Gastrocnemius medialis (tissue), 4 donors: ENCODE measurements around the gene PRRC2B. TPM values are rescaled to one million over a fixed set of nuclear protein-coding genes. Genes with fewer than 3 reads are reported as not detected.
A peak's percentile ranks its signal among the peaks of the same experiment; 100 is the strongest.
"Not testable (repeated sequence)": the region's sequence is repeated elsewhere in the genome, so short reads cannot be mapped to it uniquely, and the experiment has no call there.

Experiments
- ATAC-seq, 2 donors: fragments of 150-250 bp; one replicate each; pipeline ENCODE4 v1.9.1; 2016
- DNase-seq, 2 donors: peaks; one replicate each; pipeline ENCODE4 v3.0.0-alpha.2; 2019
- H3K27ac ChIP-seq, 4 donors: fragments of 200-600 bp; sonication (generic); 1 replicate in 1 of 4; 2 replicates in 3 of 4; pipeline ENCODE4 v1.5.1; 2016 to 2018; ENCODE audit warnings: mild to moderate bottlenecking in 2 of 4, moderate library complexity in 1 of 4
- H3K27me3 ChIP-seq, 3 donors: fragments of 200-600 bp; sonication (generic) in 2 of 3; 1 replicate in 1 of 3; 2 replicates in 2 of 3; pipeline versions ENCODE4 v1.5.1 to v1.6.0; 2016 to 2019; ENCODE audit warnings: mild to moderate bottlenecking in 1 of 3, moderate library complexity in 1 of 3
- H3K36me3 ChIP-seq, 2 donors: fragments of 200-600 bp; sonication (generic) in 1 of 2; one replicate each; pipeline ENCODE4 v1.5.1; 2017 to 2018
- H3K4me1 ChIP-seq, 2 donors: fragments of 200-600 bp; sonication (generic) in 1 of 2; one replicate each; pipeline ENCODE4 v1.5.1; 2016 to 2017; ENCODE audit warnings: mild to moderate bottlenecking in 2 of 2
- H3K4me3 ChIP-seq, 4 donors: fragments of 200-600 bp; sonication (generic) in 3 of 4; 1 replicate in 1 of 4; 2 replicates in 3 of 4; pipeline ENCODE4 v1.5.1; 2016 to 2019; ENCODE audit warnings: mild to moderate bottlenecking in 2 of 4
- H3K9me3 ChIP-seq, 3 donors: fragments of 200-600 bp; sonication (generic) in 2 of 3; 1 replicate in 1 of 3; 2 replicates in 2 of 3; pipeline ENCODE4 v1.5.1; 2016 to 2019
- POLR2A ChIP-seq, 2 donors: fragments of 450-650 bp; IDR thresholded peaks; one replicate each; pipeline ENCODE4 v1.6.1; 2017; ENCODE audit warnings: antibody characterized with exemption in 2 of 2, mild to moderate bottlenecking in 2 of 2, moderate library complexity in 2 of 2
- in situ Hi-C, 4 donors: fragments of 200-750 bp; cut with MboI; loops; one replicate each; pipeline versions ENCODE4 v1.15.0 to v1.8.0; 2017; ENCODE audit warnings: low sequenced_read_pairs in 4 of 4
- intact Hi-C: fragments of 100-400 bp; cut with DNase I; formaldehyde crosslinking; loops from one replicate; pipeline ENCODE4 v1.15.1; 2023; ENCODE audit warnings: low total_unique reads
- total RNA-seq, 4 donors: library from RNA; depleted of rRNA; stranded (reverse); fragments of >200 nt; gene quantifications; one replicate each; pipeline versions ENCODE4 v1.1.0 to v1.2.3, GENCODE V29; 2016
- TF ChIP-seq, protein P1 (sequence below), 5 experiments: fragments of 450-650 bp in 3 of 5; fragments of 200-600 bp in 2 of 5; sonication (generic) in 2 of 5; IDR thresholded peaks in 4 of 5; conservative IDR thresholded peaks in 1 of 5; 1 replicate in 4 of 5; 2 replicates in 1 of 5; pipeline ENCODE4 v1.5.1; 2016 to 2019; ENCODE audit warnings: antibody characterized with exemption in 5 of 5, mild to moderate bottlenecking in 3 of 5, moderate library complexity in 3 of 5

PRRC2B gene
- 10 to 100 TPM; 29.9 to 41.6 (median 37.2) TPM for total RNA-seq

DNA sequence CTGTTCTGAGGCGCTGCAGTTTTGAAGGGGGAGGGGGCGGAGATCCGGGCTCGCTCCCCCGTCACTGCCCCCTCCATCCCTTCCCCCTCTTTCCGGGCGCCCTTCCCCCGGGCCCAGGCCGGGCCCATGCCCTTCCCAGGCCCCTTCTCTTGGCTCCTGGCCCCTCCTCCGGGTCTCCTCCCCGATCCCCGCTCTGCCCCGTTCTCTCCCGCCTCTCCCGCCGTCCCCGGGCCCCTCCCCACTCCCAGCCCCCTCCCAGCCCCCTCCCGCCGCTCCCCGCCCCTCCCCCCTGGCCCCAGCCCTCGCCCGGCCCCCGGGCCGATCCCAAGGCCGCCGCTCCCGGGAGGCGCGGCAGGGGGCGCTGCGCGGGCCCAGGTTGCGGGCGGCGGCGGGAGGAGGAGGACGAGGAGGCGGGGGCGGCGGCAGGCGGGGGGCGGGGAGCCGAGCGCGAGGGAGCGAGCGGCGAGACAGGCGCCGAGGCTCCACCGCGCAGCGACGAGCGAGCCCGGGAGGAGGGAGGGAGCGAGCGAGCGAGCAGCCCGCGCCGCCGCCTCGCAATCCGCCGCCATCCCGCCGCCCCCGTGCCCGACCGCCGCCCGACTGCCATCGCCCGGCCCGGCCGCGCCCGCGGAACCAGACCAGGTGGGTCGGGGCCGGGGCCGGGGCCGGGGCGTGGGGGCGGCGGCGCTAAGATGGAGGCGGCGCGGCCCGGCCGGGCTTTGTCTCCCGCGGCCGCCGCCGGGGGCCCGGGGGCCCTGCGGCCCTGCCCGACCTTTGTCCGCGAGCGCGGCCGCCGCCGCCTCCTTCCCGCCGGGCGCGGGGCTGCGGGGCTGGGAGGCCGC is at the start of gene PRRC2B:
TSS of gene PRRC2B (plus strand) at position 465 of the 842 bp plus-strand sequence. CDS start 36,059 bp downstream, outside the sequence.
- intact Hi-C loops (loop anchor here (1.0 to 10.0 kb wide), 3 partner anchors 21 to 341 kb away; no protein-coding TSS in a partner anchor), in situ Hi-C loops (loop anchor here in 2 of 4 donors (25.0 kb wide), 1 partner anchor 93 kb away; no protein-coding TSS in a partner anchor)
- Histone ChIP-seq H3K4me1 (peaks cover 40% of the 10 kb centered on the region in 2 donors), H3K27ac (peak within 1 kb of the TSS; percentile 93 to 96 (median 94)), H3K36me3 (no peaks in the 10 kb centered on the region), H3K9me3 (no peaks in the 10 kb centered on the region), H3K4me3 (peak within 1 kb of the TSS; percentile 56 to 65 (median 60)), H3K27me3 (no peaks in the 10 kb centered on the region)
- peak; percentile 77 to 79 for DNase-seq
- TF ChIP-seq, protein P1, sequence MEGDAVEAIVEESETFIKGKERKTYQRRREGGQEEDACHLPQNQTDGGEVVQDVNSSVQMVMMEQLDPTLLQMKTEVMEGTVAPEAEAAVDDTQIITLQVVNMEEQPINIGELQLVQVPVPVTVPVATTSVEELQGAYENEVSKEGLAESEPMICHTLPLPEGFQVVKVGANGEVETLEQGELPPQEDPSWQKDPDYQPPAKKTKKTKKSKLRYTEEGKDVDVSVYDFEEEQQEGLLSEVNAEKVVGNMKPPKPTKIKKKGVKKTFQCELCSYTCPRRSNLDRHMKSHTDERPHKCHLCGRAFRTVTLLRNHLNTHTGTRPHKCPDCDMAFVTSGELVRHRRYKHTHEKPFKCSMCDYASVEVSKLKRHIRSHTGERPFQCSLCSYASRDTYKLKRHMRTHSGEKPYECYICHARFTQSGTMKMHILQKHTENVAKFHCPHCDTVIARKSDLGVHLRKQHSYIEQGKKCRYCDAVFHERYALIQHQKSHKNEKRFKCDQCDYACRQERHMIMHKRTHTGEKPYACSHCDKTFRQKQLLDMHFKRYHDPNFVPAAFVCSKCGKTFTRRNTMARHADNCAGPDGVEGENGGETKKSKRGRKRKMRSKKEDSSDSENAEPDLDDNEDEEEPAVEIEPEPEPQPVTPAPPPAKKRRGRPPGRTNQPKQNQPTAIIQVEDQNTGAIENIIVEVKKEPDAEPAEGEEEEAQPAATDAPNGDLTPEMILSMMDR (IDR thresholded peaks at IDR 0.05 in 4 of 5, conservative IDR thresholded peaks at IDR 0.05 in 1 of 5), result peak in 3 of 5 experiments; percentile 38 to 96 (median 47)
- peak; percentile 78 for TF ChIP-seq POLR2A (IDR thresholded peaks at IDR 0.05)
- peak; percentile 70 to 80 for ATAC-seq

DNA sequence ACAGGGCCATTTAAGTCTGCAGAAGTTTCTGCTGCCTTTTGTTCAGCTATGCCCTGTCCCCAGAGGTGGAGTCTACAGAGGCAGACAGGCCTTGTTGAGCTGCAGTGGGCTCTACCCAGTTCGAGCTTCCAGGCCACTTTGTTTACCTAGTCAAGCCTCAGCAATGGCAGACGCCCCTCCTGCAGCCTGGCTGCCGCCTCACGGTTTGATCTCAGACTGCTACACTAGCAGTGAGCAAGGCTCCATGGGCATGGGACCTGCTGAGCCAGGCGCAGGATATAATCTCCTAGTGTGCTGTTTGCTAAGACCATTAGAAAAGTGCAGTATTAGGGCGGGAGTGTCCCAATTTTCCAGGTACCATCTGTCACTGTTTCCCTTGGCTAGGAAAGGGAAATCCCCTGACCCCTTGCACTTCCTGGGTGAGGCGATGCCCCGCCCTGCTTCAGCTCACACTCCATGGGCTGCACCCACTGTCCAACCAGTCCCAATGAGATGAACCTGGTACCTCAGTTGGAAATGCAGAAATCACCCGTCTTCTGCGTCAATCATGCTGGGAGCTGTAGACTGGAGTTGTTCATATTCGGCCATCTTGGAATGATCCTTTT is 48.9 kb upstream of the PRRC2B start:
- H3K4me3 ChIP-seq, H3K36me3 ChIP-seq, DNase-seq, intact Hi-C loops, ATAC-seq, H3K9me3 ChIP-seq, H3K27ac ChIP-seq, H3K27me3 ChIP-seq: not testable (repeated sequence)
- H3K4me1 ChIP-seq, result peaks cover 8 to 12% of the 10 kb centered on the region in 2 donors
- in situ Hi-C loops, result loop anchor here in 1 of 4 donors (10.0 kb wide), 1 partner anchor 400 kb away; the partner anchor contains the start of gene RAPGEF1

DNA sequence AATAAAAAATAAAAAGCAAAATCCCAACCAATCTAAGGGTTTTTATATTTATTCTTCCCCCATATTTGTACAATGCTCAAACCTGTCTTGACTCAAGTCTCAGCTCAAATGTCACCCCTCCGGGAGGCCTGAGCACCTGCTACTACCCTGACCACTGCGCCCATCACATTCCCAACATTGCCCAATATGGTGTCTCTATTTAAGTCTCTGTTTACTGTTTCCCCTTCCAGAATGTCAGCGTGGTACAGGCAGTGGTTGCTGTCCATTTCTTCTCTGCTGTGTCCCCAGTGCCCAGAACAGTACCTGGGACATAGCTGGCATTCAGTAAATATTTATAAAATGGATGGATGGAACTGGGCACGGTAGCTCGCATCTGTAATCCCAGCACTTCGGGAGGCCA is 47.3 kb upstream of the PRRC2B start:
- in situ Hi-C loops (loop anchor here in 1 of 4 donors (10.0 kb wide), 1 partner anchor 398 kb away; the partner anchor contains the start of gene RAPGEF1), intact Hi-C loops (no loop called here)
- DNase-seq, result peak; percentile 47 to 71
- peaks cover 8 to 12% of the 10 kb centered on the region in 2 donors for H3K4me1 ChIP-seq
- no peaks in the 10 kb centered on the region for H3K27me3 ChIP-seq
- H3K4me3 ChIP-seq, result no peak overlapping the region
- H3K36me3 ChIP-seq, result no peaks in the 10 kb centered on the region
- TF ChIP-seq, protein P1 (IDR thresholded peaks at IDR 0.05 in 4 of 5, conservative IDR thresholded peaks at IDR 0.05 in 1 of 5), result peak in 1 of 5 experiments; percentile 15
- peak in 1 of 2 donors; percentile 62 for TF ChIP-seq POLR2A (IDR thresholded peaks at IDR 0.05)
- peak overlapping the region in 3 of 4 donors; percentile 13 to 78 (median 45) for H3K27ac ChIP-seq
- ATAC-seq, result peak; percentile 93
- no peaks in the 10 kb centered on the region for H3K9me3 ChIP-seq

- peak overlapping the region in 1 of 4 donors; percentile 78 for H3K27ac ChIP-seq
- in situ Hi-C loops (loop anchor here in 1 of 4 donors (10.0 kb wide), 1 partner anchor 397 kb away; the partner anchor contains the start of gene RAPGEF1), intact Hi-C loops (no loop called here)
- ATAC-seq (no peak), DNase-seq (no peak)
- H3K4me1 ChIP-seq, result peaks cover 8 to 12% of the 10 kb centered on the region in 2 donors
- H3K4me3 ChIP-seq, result no peak overlapping the region
- TF ChIP-seq POLR2A (IDR thresholded peaks at IDR 0.05), result no peak
- TF ChIP-seq, protein P1 (IDR thresholded peaks at IDR 0.05 in 4 of 5, conservative IDR thresholded peaks at IDR 0.05 in 1 of 5), result no peak
- no peaks in the 10 kb centered on the region for H3K27me3 ChIP-seq
- no peaks in the 10 kb centered on the region for H3K36me3 ChIP-seq
- no peaks in the 10 kb centered on the region for H3K9me3 ChIP-seq
Measured at GRCh38 chr9:131347376-131348020, 46.4 kb upstream of the PRRC2B start.
